IMR-90 (cell line): ENCODE data around the gene ORAI3. TPM values are rescaled to one million over a fixed set of nuclear protein-coding genes. Genes with fewer than 3 reads are reported as not detected.

Experiments
- ATAC-seq: fragments of 200-7000 bp; cut with Tn5 transposase; 2 replicates; pipeline ENCODE4 v1.9.1; 2020; ENCODE audit warnings: low read depth, mild to moderate bottlenecking, moderate library complexity
- BruUV-seq: library from RNA; stranded (reverse); fragments of 400-500 nt; replicated peaks from 2 replicates; lab custom pipeline; 2021; lab: Mats Ljungman, UMichigan
- CTCF ChIA-PET: fragments of 300-600 bp; formaldehyde crosslinking; extraction: SDS; loops from one replicate; lab custom pipeline; 2021; ENCODE audit warnings: antibody characterized with exemption; lab: Yijun Ruan, JAX
- POLR2A ChIA-PET: fragments of 300-600 bp; sonication (Branson Sonifier 250); formaldehyde crosslinking; loops from one replicate; lab custom pipeline; 2022; ENCODE audit warnings: antibody characterized with exemption; ENCODE audit not compliant: unreplicated experiment; lab: Charles Lee
- DNase-seq: peaks from one replicate; pipeline ENCODE4 v3.0.0; 2013
- H2AFZ ChIP-seq: replicated peaks from 2 replicates; pipeline ENCODE3; 2013; ENCODE audit warnings: low read length, mild to moderate bottlenecking; ENCODE audit not compliant: poor library complexity
- H2AK5ac ChIP-seq: 2 replicates; pipeline ENCODE4 v1.6.1; 2013; ENCODE audit warnings: low read depth, low read length, inconsistent platforms
- H2AK9ac ChIP-seq: replicated peaks from 2 replicates; pipeline ENCODE3; 2013; ENCODE audit warnings: mild to moderate bottlenecking, low read depth, low read length, moderate library complexity; ENCODE audit not compliant: poor library complexity
- H2BK120ac ChIP-seq: 2 replicates; pipeline ENCODE4 v1.6.1; 2013; ENCODE audit warnings: low read depth, low read length, inconsistent platforms
- H2BK15ac ChIP-seq: 3 replicates; pipeline ENCODE4 v1.6.1; 2013; ENCODE audit warnings: low read depth, low read length, inconsistent platforms
- H2BK20ac ChIP-seq: 2 replicates; pipeline ENCODE4 v1.6.1; 2013; ENCODE audit warnings: low read depth, mild to moderate bottlenecking, inconsistent platforms, low read length, moderate library complexity
- H2BK5ac ChIP-seq: 2 replicates; pipeline ENCODE4 v1.6.1; 2013; ENCODE audit warnings: mild to moderate bottlenecking, low read depth, low read length, inconsistent platforms; ENCODE audit not compliant: poor library complexity, severe bottlenecking
- H3K14ac ChIP-seq: replicated peaks from 2 replicates; pipeline ENCODE4 v1.6.1; 2013; ENCODE audit warnings: low read depth, low read length, inconsistent platforms
- H3K18ac ChIP-seq: 2 replicates; pipeline ENCODE4 v1.6.1; 2013; ENCODE audit warnings: low read depth, low read length, control low read depth
- H3K23ac ChIP-seq: 2 replicates; pipeline ENCODE4 v1.6.1; 2013; ENCODE audit warnings: low read depth, low read length, inconsistent platforms
- H3K27ac ChIP-seq: 2 replicates; pipeline ENCODE4 v1.5.1; 2013; ENCODE audit warnings: mild to moderate bottlenecking, control low read depth, low read length; ENCODE audit not compliant: insufficient read depth
- H3K27me3 ChIP-seq: 2 replicates; pipeline ENCODE4 v1.6.1; 2013; ENCODE audit warnings: low read length; ENCODE audit not compliant: control insufficient read depth, insufficient read depth
- H3K36me3 ChIP-seq: 2 replicates; pipeline ENCODE4 v1.6.1; 2013; ENCODE audit warnings: low read length, mixed read lengths; ENCODE audit not compliant: control insufficient read depth, insufficient read depth
- H3K4ac ChIP-seq: 2 replicates; pipeline ENCODE4 v1.6.1; 2013; ENCODE audit warnings: low read depth, low read length, inconsistent platforms
- H3K4me1 ChIP-seq: 2 replicates; pipeline ENCODE4 v1.6.1; 2013; ENCODE audit warnings: low read length, mixed read lengths; ENCODE audit not compliant: control insufficient read depth, insufficient read depth
- H3K4me2 ChIP-seq: 2 replicates; pipeline ENCODE4 v1.6.1; 2013; ENCODE audit warnings: low read depth, mild to moderate bottlenecking, control low read depth, low read length, moderate library complexity
- H3K4me3 ChIP-seq: 2 replicates; pipeline ENCODE4 v1.5.1; 2013; ENCODE audit warnings: low read depth, mild to moderate bottlenecking, control low read depth, low read length, moderate library complexity; ENCODE audit not compliant: insufficient read depth
- H3K56ac ChIP-seq: 2 replicates; pipeline ENCODE4 v1.6.1; 2013; ENCODE audit warnings: low read length, inconsistent platforms; ENCODE audit not compliant: insufficient read depth; ENCODE audit errors: extremely low read depth
- H3K79me1 ChIP-seq, 2 experiments: 2 replicates each; pipeline ENCODE4 v1.6.1; 2013; ENCODE audit warnings: low read length in 2 of 2, inconsistent platforms in 1 of 2, low read depth in 1 of 2
- H3K9ac ChIP-seq: 2 replicates; pipeline ENCODE4 v1.6.1; 2013; ENCODE audit warnings: low read depth, low read length, control low read depth
- H3K9me1 ChIP-seq: 2 replicates; pipeline ENCODE4 v1.6.1; 2013; ENCODE audit warnings: low read length, inconsistent platforms; ENCODE audit not compliant: insufficient read depth
- H3K9me3 ChIP-seq: 2 replicates; pipeline ENCODE4 v1.6.1; 2013; ENCODE audit warnings: low read length; ENCODE audit not compliant: control insufficient read depth, insufficient read depth
- H4K20me1 ChIP-seq: 2 replicates; pipeline ENCODE4 v1.6.1; 2013; ENCODE audit warnings: low read length, inconsistent platforms; ENCODE audit not compliant: insufficient read depth
- H4K5ac ChIP-seq: 2 replicates; pipeline ENCODE4 v1.6.1; 2013; ENCODE audit warnings: mild to moderate bottlenecking, low read depth, low read length, control low read depth
- H4K8ac ChIP-seq, 2 experiments: 2 replicates each; pipeline ENCODE4 v1.6.1; 2013; ENCODE audit warnings: low read depth in 2 of 2, low read length in 2 of 2, control low read depth in 1 of 2, inconsistent platforms in 1 of 2
- H4K91ac ChIP-seq: 2 replicates; pipeline ENCODE4 v1.6.1; 2013; ENCODE audit warnings: low read depth, low read length, inconsistent platforms; ENCODE audit not compliant: insufficient read depth
- BHLHE40 ChIP-seq: fragments of 150-350 bp; IDR thresholded peaks from 2 replicates; pipeline ENCODE4 v1.6.1; 2016; ENCODE audit warnings: mild to moderate bottlenecking, low read depth, low read length
- CEBPB ChIP-seq: IDR thresholded peaks from 2 replicates; pipeline ENCODE4 v1.6.1; 2012; ENCODE audit warnings: low read depth, low read length, improper control_type of control experiment
- CHD1 ChIP-seq: IDR thresholded peaks from 2 replicates; pipeline ENCODE4 v1.6.1; 2012; ENCODE audit warnings: low read depth, low read length, improper control_type of control experiment
- FOS ChIP-seq: fragments of 150-350 bp; IDR thresholded peaks from 2 replicates; pipeline ENCODE4 v1.6.1; 2016; ENCODE audit warnings: low read depth, low read length
- MAZ ChIP-seq: IDR thresholded peaks from 2 replicates; pipeline ENCODE4 v1.6.1; 2012; ENCODE audit warnings: low read depth, mild to moderate bottlenecking, low read length, improper control_type of control experiment, moderate library complexity, borderline replicate concordance
- NFE2L2 ChIP-seq: fragments of 150-350 bp; IDR thresholded peaks from 2 replicates; pipeline ENCODE4 v1.6.1; 2016; ENCODE audit warnings: low read depth, mild to moderate bottlenecking, low read length
- RAD21 ChIP-seq: IDR thresholded peaks from 2 replicates; pipeline ENCODE4 v1.6.1; 2012; ENCODE audit warnings: low read length, improper control_type of control experiment
- WGBS, 2 experiments: methylation state at CpG; one replicate each; pipeline versions ENCODE4 v1.1.5 to v1.1.7; 2013; ENCODE audit warnings: missing lambda C conversion rate in 2 of 2; ENCODE audit not compliant: insufficient read length in 1 of 2; ENCODE audit errors: extremely low coverage in 2 of 2; 5-methylcytosine and 5-hydroxymethylcytosine counted together
- dilution Hi-C: fragments of 300-500 bp; cut with HindIII; formaldehyde crosslinking; loops from one replicate; pipeline ENCODE4 v1.14.3; 2018; ENCODE audit warnings: low sequenced_read_pairs; ENCODE audit not compliant: unreplicated experiment
- in situ Hi-C: fragments of 300-500 bp; cut with MboI; formaldehyde crosslinking; loops from 3 replicates; pipeline ENCODE4 v1.14.3; 2019; ENCODE audit warnings: low sequenced_read_pairs, inconsistent platforms, mixed read lengths
- intact Hi-C: fragments of 100-400 bp; cut with micrococcal nuclease; formaldehyde crosslinking; loops from 2 replicates; pipeline ENCODE4 v1.10.0; 2022
- polyA plus RNA-seq, 3 experiments: library from polyadenylated mRNA; depleted of rRNA; stranded (reverse); fragments of >200 nt; gene quantifications; 2 replicates each; pipeline ENCODE4 v1.2.3, GENCODE V29; 2012; ENCODE audit warnings: low replicate concordance in 1 of 3
- total RNA-seq: library from RNA; depleted of rRNA; stranded (reverse); fragments of >200 nt; gene quantifications from 2 replicates; pipeline ENCODE4 v1.2.3, GENCODE V29; 2012
- TF ChIP-seq, protein P1 (sequence below): conservative IDR thresholded peaks from 2 replicates; pipeline ENCODE4 v1.5.1; 2012; ENCODE audit warnings: mild to moderate bottlenecking, low read depth, low read length, improper control_type of control experiment

Gene ORAI3
- total and polyA plus RNA-seq, 2 of the 4 experiments (the other 2 are of a cell fraction): 6.8 to 16.9 TPM

DNA sequence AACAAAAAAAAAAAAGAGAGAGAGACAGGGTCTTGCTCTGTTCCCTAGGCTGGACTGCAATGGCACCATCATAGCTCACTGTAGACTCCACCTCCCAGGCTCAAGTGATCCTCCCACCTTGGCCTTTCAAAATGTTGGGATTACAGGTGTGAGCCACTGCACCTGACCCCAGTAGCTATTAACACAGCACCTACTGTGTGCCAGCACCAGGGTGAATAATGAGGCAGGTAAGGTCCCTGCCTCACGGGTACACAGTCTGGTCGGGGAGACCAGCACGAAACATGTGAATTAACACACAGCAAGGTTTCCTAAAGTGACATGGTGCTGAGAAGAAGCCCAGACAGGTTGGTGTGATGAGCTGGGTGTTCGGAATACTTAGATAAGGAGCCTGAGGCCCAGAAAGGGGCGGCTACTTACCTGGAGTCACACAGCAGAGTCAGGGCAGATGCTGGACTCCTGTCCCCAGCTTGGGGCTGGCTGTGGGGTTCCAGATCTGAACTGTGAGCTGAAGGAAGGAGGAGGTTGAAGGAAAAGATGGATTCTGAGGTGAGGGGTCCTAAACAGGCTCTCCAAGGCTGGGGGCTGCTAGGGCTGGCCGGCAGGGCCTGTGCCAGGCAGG, 36.0 kb upstream of the ORAI3 start:
- H2AK5ac ChIP-seq: no peak overlapping the region
- H3K4me3 ChIP-seq: no peak overlapping the region
- no peak overlapping the region for H4K5ac ChIP-seq
- no peak overlapping the region for H4K91ac ChIP-seq
- no peak overlapping the region for H2BK20ac ChIP-seq
- H2BK15ac ChIP-seq: no peak overlapping the region
- H3K27ac ChIP-seq: no peak overlapping the region
- WGBS, 2 experiments: 76% methylated on average over 2 of the region's 6 CpGs; no CpG with 5 or more reads in 1 of the 2 experiments
- ATAC-seq (no peak), DNase-seq (no peak)
- H3K79me1 ChIP-seq: no peaks in the 10 kb centered on the region
- no peaks in the 10 kb centered on the region; the same call in 1 of the 2 replicates for H4K20me1 ChIP-seq
- no peak overlapping the region for H3K23ac ChIP-seq
- H2BK120ac ChIP-seq: no peak overlapping the region
- H2AFZ ChIP-seq: no peak overlapping the region
- no peak overlapping the region for H2BK5ac ChIP-seq
- in situ Hi-C loops (no loop called here), dilution Hi-C loops (no loop called here), intact Hi-C loops (no loop called here)
- TF ChIP-seq RAD21: no peak
- no peak for TF ChIP-seq MAZ
- TF ChIP-seq, protein P1, sequence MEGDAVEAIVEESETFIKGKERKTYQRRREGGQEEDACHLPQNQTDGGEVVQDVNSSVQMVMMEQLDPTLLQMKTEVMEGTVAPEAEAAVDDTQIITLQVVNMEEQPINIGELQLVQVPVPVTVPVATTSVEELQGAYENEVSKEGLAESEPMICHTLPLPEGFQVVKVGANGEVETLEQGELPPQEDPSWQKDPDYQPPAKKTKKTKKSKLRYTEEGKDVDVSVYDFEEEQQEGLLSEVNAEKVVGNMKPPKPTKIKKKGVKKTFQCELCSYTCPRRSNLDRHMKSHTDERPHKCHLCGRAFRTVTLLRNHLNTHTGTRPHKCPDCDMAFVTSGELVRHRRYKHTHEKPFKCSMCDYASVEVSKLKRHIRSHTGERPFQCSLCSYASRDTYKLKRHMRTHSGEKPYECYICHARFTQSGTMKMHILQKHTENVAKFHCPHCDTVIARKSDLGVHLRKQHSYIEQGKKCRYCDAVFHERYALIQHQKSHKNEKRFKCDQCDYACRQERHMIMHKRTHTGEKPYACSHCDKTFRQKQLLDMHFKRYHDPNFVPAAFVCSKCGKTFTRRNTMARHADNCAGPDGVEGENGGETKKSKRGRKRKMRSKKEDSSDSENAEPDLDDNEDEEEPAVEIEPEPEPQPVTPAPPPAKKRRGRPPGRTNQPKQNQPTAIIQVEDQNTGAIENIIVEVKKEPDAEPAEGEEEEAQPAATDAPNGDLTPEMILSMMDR: no peak
- TF ChIP-seq NFE2L2: no peak
- TF ChIP-seq CHD1: no peak
- TF ChIP-seq CEBPB: no peak
- no peak for TF ChIP-seq FOS
- no peak for TF ChIP-seq BHLHE40
- H3K14ac ChIP-seq: no peak overlapping the region
- no peak overlapping the region for H2AK9ac ChIP-seq
- no peak overlapping the region for H3K18ac ChIP-seq
- H3K9me3 ChIP-seq: no peaks in the 10 kb centered on the region
- no peak overlapping the region for H3K4ac ChIP-seq
- no peaks in the 10 kb centered on the region for H3K9me1 ChIP-seq
- H3K56ac ChIP-seq: no peak overlapping the region
- H3K9ac ChIP-seq: no peak overlapping the region
- H3K4me2 ChIP-seq: no peak overlapping the region
- POLR2A ChIA-PET: no interaction called here
- CTCF ChIA-PET: interaction anchor here (0.6 to 0.7 kb wide), 2 partner anchors 29 to 70 kb away, joined by 3 read pairs; no protein-coding TSS in a partner anchor
- no peaks in the 10 kb centered on the region; the same call in 1 of the 2 replicates for H3K4me1 ChIP-seq
- H3K27me3 ChIP-seq: no peaks in the 10 kb centered on the region
- no peaks in the 10 kb centered on the region for H3K36me3 ChIP-seq
- no TSS peak for BruUV-seq
- H4K8ac ChIP-seq: no peak overlapping the region
